Measurements from ENCODE around the gene SMAD6.
"Not testable (repeated sequence)": the region's sequence is repeated elsewhere in the genome, so short reads cannot be mapped to it uniquely, and the experiment has no call there.

The SMAD6 gene

GRCh38 chr15:66673410-66674322, 28.4 kb upstream of the SMAD6 start:
- FAIRE-seq (no peak), DNase-seq (ENCODE audit: extremely low spot score, insufficient read length, low read depth) (no peak)

GRCh38 chr15:66674756-66675155, 27.3 kb upstream of the SMAD6 start:
- FAIRE-seq = no peak
- no peak for DNase-seq (ENCODE audit: extremely low spot score, insufficient read length, low read depth)

- no peak for DNase-seq (ENCODE audit: extremely low spot score, insufficient read length, low read depth)
These were observed 26.6 kb upstream of the SMAD6 start for GRCh38 chr15:66675446-66675845.

GRCh38 chr15:66677336-66677735, 24.7 kb upstream of the SMAD6 start:
- FAIRE-seq (no peak), DNase-seq (ENCODE audit: extremely low spot score, insufficient read length, low read depth) (no peak)

More at GRCh38 chr15:66675446-66675845, 26.6 kb upstream of the SMAD6 start:
- FAIRE-seq = no peak

GRCh38 chr15:66679061-66679656, 22.9 kb upstream of the SMAD6 start:
- DNase-seq (ENCODE audit: extremely low spot score, insufficient read length, low read depth) (no peak), FAIRE-seq (no peak)

- FAIRE-seq (no peak), DNase-seq (ENCODE audit: extremely low spot score, insufficient read length, low read depth) (no peak)
These were observed 22.4 kb upstream of the SMAD6 start for GRCh38 chr15:66679657-66680108.

- no peak for FAIRE-seq
- DNase-seq (ENCODE audit: extremely low spot score, insufficient read length, low read depth) = no peak
These were observed 21.5 kb upstream of the SMAD6 start for GRCh38 chr15:66680502-66680901.

- DNase-seq (ENCODE audit: extremely low spot score, insufficient read length, low read depth) = no peak
- no peak for FAIRE-seq
These were observed 20.6 kb upstream of the SMAD6 start for GRCh38 chr15:66681395-66681794.

GRCh38 chr15:66682246-66682645, 19.8 kb upstream of the SMAD6 start:
- FAIRE-seq (no peak), DNase-seq (ENCODE audit: extremely low spot score, insufficient read length, low read depth) (no peak)

GRCh38 chr15:66682865-66683264, 19.2 kb upstream of the SMAD6 start:
- DNase-seq (ENCODE audit: extremely low spot score, insufficient read length, low read depth) = no peak
- FAIRE-seq = no peak

GRCh38 chr15:66684136-66684681, 17.8 kb upstream of the SMAD6 start:
- FAIRE-seq (no peak), DNase-seq (ENCODE audit: extremely low spot score, insufficient read length, low read depth) (no peak)

- DNase-seq (ENCODE audit: extremely low spot score, insufficient read length, low read depth) = no peak
- no peak for FAIRE-seq
These were observed 16.3 kb upstream of the SMAD6 start for GRCh38 chr15:66685638-66686150.

- FAIRE-seq; DNase-seq (ENCODE audit: extremely low spot score, insufficient read length, low read depth): not testable (repeated sequence)
These were observed 11.1 kb upstream of the SMAD6 start for GRCh38 chr15:66690912-66691311.

GRCh38 chr15:66691727-66692126, 10.3 kb upstream of the SMAD6 start:
- FAIRE-seq = no peak

GRCh38 chr15:66692391-66692790, 9.6 kb upstream of the SMAD6 start:
- no peak for FAIRE-seq

More at GRCh38 chr15:66691727-66692126, 10.3 kb upstream of the SMAD6 start:
- DNase-seq (ENCODE audit: extremely low spot score, insufficient read length, low read depth) = no peak

GRCh38 chr15:66692808-66693596, 9.0 kb upstream of the SMAD6 start:
- peak; percentile 87 for FAIRE-seq
- DNase-seq (ENCODE audit: extremely low spot score, insufficient read length, low read depth) = peak; percentile 36

More at GRCh38 chr15:66692391-66692790, 9.6 kb upstream of the SMAD6 start:
- DNase-seq (ENCODE audit: extremely low spot score, insufficient read length, low read depth) = no peak

GRCh38 chr15:66696770-66697169, 5.3 kb upstream of the SMAD6 start:
- no peak for FAIRE-seq
- DNase-seq (ENCODE audit: extremely low spot score, insufficient read length, low read depth) = no peak

GRCh38 chr15:66698318-66698961, 3.6 kb upstream of the SMAD6 start:
- no peak for FAIRE-seq

GRCh38 chr15:66698971-66699370, 3.1 kb upstream of the SMAD6 start:
- DNase-seq (ENCODE audit: extremely low spot score, insufficient read length, low read depth) = no peak
- no peak for FAIRE-seq

More at GRCh38 chr15:66698318-66698961, 3.6 kb upstream of the SMAD6 start:
- DNase-seq (ENCODE audit: extremely low spot score, insufficient read length, low read depth) = no peak
